Keratinocyte (primary cell): ENCODE data around the gene LTC4S. TPM values are rescaled to one million over a fixed set of nuclear protein-coding genes. Genes with fewer than 3 reads are reported as not detected.

Experiments used
- DNase-seq: peaks from one replicate; pipeline ENCODE4 v3.0.0-alpha.2; 2011; ENCODE audit warnings: low read depth, missing footprints, low spot score
- FAIRE-seq: peaks from 2 replicates; lab custom pipeline; 2011; peaks lifted over from hg19 to GRCh38; lab: Jason Lieb, UNC
- H2AFZ ChIP-seq: 2 replicates; pipeline ENCODE4 v1.6.0; 2012; ENCODE audit warnings: low read length, control low read depth, inconsistent platforms; ENCODE audit not compliant: control insufficient read depth
- H3K27ac ChIP-seq: 2 replicates; pipeline ENCODE4 v1.5.1; 2011; ENCODE audit warnings: low read length; ENCODE audit not compliant: control insufficient read depth, insufficient read depth
- H3K27me3 ChIP-seq: 3 replicates; pipeline ENCODE4 v1.6.0; 2011; ENCODE audit warnings: low read length; ENCODE audit not compliant: control insufficient read depth, insufficient read depth; ENCODE audit errors: extremely low read depth
- H3K36me3 ChIP-seq, 2 experiments: 2 replicates in 1 of 2; 3 replicates in 1 of 2; pipeline ENCODE4 v1.5.1; 2011; ENCODE audit warnings: low read length in 2 of 2, mild to moderate bottlenecking in 1 of 2; ENCODE audit not compliant: control insufficient read depth in 2 of 2, insufficient read depth in 2 of 2; ENCODE audit errors: extremely low read depth in 1 of 2
- H3K4me1 ChIP-seq: 3 replicates; pipeline ENCODE4 v1.5.1; 2011; ENCODE audit warnings: low read length; ENCODE audit not compliant: control insufficient read depth, insufficient read depth; ENCODE audit errors: extremely low read depth
- H3K4me2 ChIP-seq: 3 replicates; pipeline ENCODE4 v1.6.0; 2011; ENCODE audit warnings: low read depth, low read length; ENCODE audit not compliant: control insufficient read depth, insufficient read depth; ENCODE audit errors: extremely low read depth
- H3K4me3 ChIP-seq, 3 experiments: fragments of 200-600 bp in 1 of 3; sonication (generic) in 1 of 3; 2 replicates in 2 of 3; 3 replicates in 1 of 3; pipeline ENCODE4 v1.5.1; 2011 to 2016; ENCODE audit warnings: low read length in 3 of 3, mild to moderate bottlenecking in 3 of 3, control low read depth in 2 of 3, inconsistent platforms in 1 of 3, low read depth in 1 of 3, mixed read lengths in 1 of 3, mixed run types in 1 of 3, moderate library complexity in 1 of 3; ENCODE audit not compliant: control insufficient read depth in 2 of 3, insufficient read depth in 2 of 3; ENCODE audit errors: extremely low read depth in 1 of 3
- H3K79me2 ChIP-seq: 2 replicates; pipeline ENCODE4 v1.6.0; 2012; ENCODE audit warnings: low read length; ENCODE audit not compliant: control insufficient read depth, insufficient read depth
- H3K9ac ChIP-seq: 3 replicates; pipeline ENCODE4 v1.6.0; 2011; ENCODE audit warnings: low read length; ENCODE audit not compliant: control insufficient read depth, insufficient read depth; ENCODE audit errors: extremely low read depth
- H3K9me1 ChIP-seq: 3 replicates; pipeline ENCODE4 v1.6.0; 2011; ENCODE audit warnings: low read length; ENCODE audit not compliant: control insufficient read depth, insufficient read depth; ENCODE audit errors: extremely low read depth
- H3K9me3 ChIP-seq: 2 replicates; pipeline ENCODE4 v1.5.1; 2012; ENCODE audit warnings: low read depth, low read length; ENCODE audit not compliant: control insufficient read depth
- H4K20me1 ChIP-seq: 3 replicates; pipeline ENCODE4 v1.6.0; 2011; ENCODE audit warnings: low read length; ENCODE audit not compliant: control insufficient read depth, insufficient read depth; ENCODE audit errors: extremely low read depth
- EZH2 ChIP-seq: IDR thresholded peaks from one replicate; pipeline ENCODE4 v1.6.1; 2012; ENCODE audit warnings: inconsistent platforms, mild to moderate bottlenecking, low read length, moderate library complexity
- dilution Hi-C: fragments of 300-500 bp; cut with MboI; formaldehyde crosslinking; loops from one replicate; pipeline ENCODE4 v1.7.0; 2020; ENCODE audit warnings: low sequenced_read_pairs; ENCODE audit not compliant: extremely low pct_ligation_motif_present
- polyA plus RNA-seq, 5 experiments: library from polyadenylated mRNA; depleted of rRNA in 3 of 5; stranded (reverse) in 3 of 5; stranded (forward) in 1 of 5; unstranded in 1 of 5; fragments of >200 nt; gene quantifications; 1 replicate in 1 of 5; 2 replicates in 3 of 5; 3 replicates in 1 of 5; pipeline versions ENCODE4 v1.2.1 to v1.2.3, GENCODE V29; 2011 to 2012; ENCODE audit warnings: missing spikeins in 2 of 5, low read depth in 1 of 5, low replicate concordance in 1 of 5
- TF ChIP-seq, protein P1 (sequence below), 3 experiments: IDR thresholded peaks in 1 of 3; conservative IDR thresholded peaks in 1 of 3; optimal IDR thresholded peaks in 1 of 3; 2 replicates in 2 of 3; 3 replicates in 1 of 3; pipeline versions ENCODE3 to v1.5.1; 2011; ENCODE audit warnings: low read length in 3 of 3, mild to moderate bottlenecking in 3 of 3, moderate library complexity in 2 of 3, control low read depth in 1 of 3, inconsistent platforms in 1 of 3; ENCODE audit not compliant: insufficient read depth in 2 of 3; ENCODE audit errors: extremely low read depth in 1 of 3

LTC4S gene
- polyA plus RNA-seq, 1 donor (not counting 4 experiments of a cell fraction or from before 2014, with no cell fraction given): not detected

DNA sequence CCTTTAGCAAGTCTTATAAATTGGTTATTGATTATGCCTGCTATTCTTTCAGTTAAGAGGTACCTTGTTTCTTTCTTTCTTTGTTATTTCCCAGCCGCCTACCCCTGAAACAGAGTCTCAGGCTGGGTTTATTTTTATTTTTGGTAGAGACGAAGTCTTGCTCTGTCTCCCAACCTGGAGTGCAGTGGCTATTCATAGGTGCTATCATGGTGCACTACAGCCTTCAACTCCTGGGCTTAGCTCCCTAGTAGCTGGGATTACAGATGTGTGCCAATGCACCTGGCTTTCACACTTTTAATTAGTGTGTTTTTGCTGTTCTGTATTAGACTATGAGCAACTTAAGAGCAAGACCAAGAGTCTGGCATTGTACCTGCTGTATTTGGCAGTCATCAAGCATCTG lies 46.9 kb upstream of the LTC4S start:
- Histone ChIP-seq H3K4me2 (no peak overlapping the region), H3K4me3 (no peak overlapping the region), H3K27me3 (no peaks in the 10 kb centered on the region), H4K20me1 (no peaks in the 10 kb centered on the region), H3K79me2 (peaks cover 74% of the 10 kb centered on the region), H3K9ac (no peak overlapping the region), H2AFZ (no peak overlapping the region), H3K27ac (no peak overlapping the region), H3K9me1 (no peaks in the 10 kb centered on the region), H3K4me1 (no peaks in the 10 kb centered on the region), H3K36me3 (peaks cover 3 to 4% of the 10 kb centered on the region in 2 experiments), H3K9me3 (no peaks in the 10 kb centered on the region)
- dilution Hi-C loops: loop anchor here (25.0 kb wide), 1 partner anchor 90 kb away; no protein-coding TSS in a partner anchor
- TF ChIP-seq, protein P1, sequence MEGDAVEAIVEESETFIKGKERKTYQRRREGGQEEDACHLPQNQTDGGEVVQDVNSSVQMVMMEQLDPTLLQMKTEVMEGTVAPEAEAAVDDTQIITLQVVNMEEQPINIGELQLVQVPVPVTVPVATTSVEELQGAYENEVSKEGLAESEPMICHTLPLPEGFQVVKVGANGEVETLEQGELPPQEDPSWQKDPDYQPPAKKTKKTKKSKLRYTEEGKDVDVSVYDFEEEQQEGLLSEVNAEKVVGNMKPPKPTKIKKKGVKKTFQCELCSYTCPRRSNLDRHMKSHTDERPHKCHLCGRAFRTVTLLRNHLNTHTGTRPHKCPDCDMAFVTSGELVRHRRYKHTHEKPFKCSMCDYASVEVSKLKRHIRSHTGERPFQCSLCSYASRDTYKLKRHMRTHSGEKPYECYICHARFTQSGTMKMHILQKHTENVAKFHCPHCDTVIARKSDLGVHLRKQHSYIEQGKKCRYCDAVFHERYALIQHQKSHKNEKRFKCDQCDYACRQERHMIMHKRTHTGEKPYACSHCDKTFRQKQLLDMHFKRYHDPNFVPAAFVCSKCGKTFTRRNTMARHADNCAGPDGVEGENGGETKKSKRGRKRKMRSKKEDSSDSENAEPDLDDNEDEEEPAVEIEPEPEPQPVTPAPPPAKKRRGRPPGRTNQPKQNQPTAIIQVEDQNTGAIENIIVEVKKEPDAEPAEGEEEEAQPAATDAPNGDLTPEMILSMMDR (optimal IDR thresholded peaks at IDR 0.05 in 1 of 3, IDR thresholded peaks at IDR 0.05 in 1 of 3, conservative IDR thresholded peaks at IDR 0.05 in 1 of 3; ENCODE audit: extremely low read depth in 1 of 3, insufficient read depth in 2 of 3, low read length in 3 of 3): no peak
- no peak for TF ChIP-seq EZH2
- DNase-seq (no peak), FAIRE-seq (no peak)

- no peak for FAIRE-seq
- H3K36me3 ChIP-seq: peaks cover 3 to 4% of the 10 kb centered on the region in 2 experiments
- no peaks in the 10 kb centered on the region for H3K9me1 ChIP-seq
- DNase-seq: no peak
- no peak overlapping the region for H2AFZ ChIP-seq
- peaks cover 67% of the 10 kb centered on the region for H3K79me2 ChIP-seq
- TF ChIP-seq, protein P1 (optimal IDR thresholded peaks at IDR 0.05 in 1 of 3, IDR thresholded peaks at IDR 0.05 in 1 of 3, conservative IDR thresholded peaks at IDR 0.05 in 1 of 3; ENCODE audit: extremely low read depth in 1 of 3, insufficient read depth in 2 of 3, low read length in 3 of 3): no peak
- TF ChIP-seq EZH2: no peak
- no peaks in the 10 kb centered on the region for H3K9me3 ChIP-seq
- no peaks in the 10 kb centered on the region for H3K4me1 ChIP-seq
- H3K27ac ChIP-seq: no peak overlapping the region
- no peak overlapping the region for H3K9ac ChIP-seq
- H3K27me3 ChIP-seq: no peaks in the 10 kb centered on the region
- no peak overlapping the region for H3K4me2 ChIP-seq
- no peak overlapping the region for H3K4me3 ChIP-seq
- no peaks in the 10 kb centered on the region for H4K20me1 ChIP-seq
- dilution Hi-C loops: loop anchor here (25.0 kb wide), 1 partner anchor 89 kb away; no protein-coding TSS in a partner anchor
Observed at GRCh38 chr5:179747811-179748210, 46.0 kb upstream of the LTC4S start.
